Subcutaneous adipose tissue (tissue), 4 donors: ENCODE results near the gene DOK3. TPM values are rescaled to one million over a fixed set of nuclear protein-coding genes. Genes with fewer than 3 reads are reported as not detected.

ENCODE experiments used
- CTCF ChIP-seq: fragments of 450-650 bp; IDR thresholded peaks from one replicate; pipeline ENCODE4 v1.5.1; 2016; ENCODE audit warnings: low read depth, mild to moderate bottlenecking, control low read depth, antibody characterized with exemption, moderate library complexity
- total RNA-seq, 4 donors: library from RNA; depleted of rRNA; stranded (reverse); fragments of >200 nt; gene quantifications; one replicate each; pipeline ENCODE4 v1.1.0, GENCODE V29; 2016

The DOK3 gene
- total RNA-seq, 4 donors from 2014 or later = 8.5 to 20.6 (median 11.0) TPM

GRCh38 chr5:177553671-177554429 is 44.2 kb upstream of the DOK3 start:
- no peak for TF ChIP-seq CTCF

GRCh38 chr5:177552839-177553455 is 43.3 kb upstream of the DOK3 start:
- TF ChIP-seq CTCF = no peak

- TF ChIP-seq CTCF = no peak
These were observed 40.5 kb upstream of the DOK3 start for GRCh38 chr5:177550122-177550521.

- no peak for TF ChIP-seq CTCF
These were observed 38.9 kb upstream of the DOK3 start for GRCh38 chr5:177548495-177548894.

- TF ChIP-seq CTCF = no peak
These were observed 38.1 kb upstream of the DOK3 start for GRCh38 chr5:177547736-177548135.

GRCh38 chr5:177546258-177546741 is 36.7 kb upstream of the DOK3 start:
- TF ChIP-seq CTCF = no peak

GRCh38 chr5:177545487-177546257 is 36.0 kb upstream of the DOK3 start:
- no peak for TF ChIP-seq CTCF
